Osteoblast (primary cell): ENCODE measurements around the gene ATP6V0E1. TPM values are rescaled to one million over a fixed set of nuclear protein-coding genes. Genes with fewer than 3 reads are reported as not detected.
A peak's percentile ranks its signal among the peaks of the same experiment; 100 is the strongest.

Source experiments
- DNase-seq: peaks from one replicate; pipeline ENCODE4 v3.0.0; 2011; ENCODE audit warnings: low spot score, mixed read lengths; ENCODE audit not compliant: insufficient read length; ENCODE audit errors: missing footprints
- H2AFZ ChIP-seq: 2 replicates; pipeline ENCODE4 v1.6.0; 2011; ENCODE audit warnings: mild to moderate bottlenecking, low read length
- H3K27ac ChIP-seq: 2 replicates; pipeline ENCODE4 v1.5.1; 2011; ENCODE audit warnings: mild to moderate bottlenecking, low read depth, low read length, moderate library complexity
- H3K27me3 ChIP-seq: 2 replicates; pipeline ENCODE4 v1.6.0; 2012; ENCODE audit warnings: mild to moderate bottlenecking, control low read depth, inconsistent platforms, low read length, moderate library complexity; ENCODE audit not compliant: insufficient read depth
- H3K36me3 ChIP-seq: 2 replicates; pipeline ENCODE4 v1.5.1; 2011; ENCODE audit warnings: mild to moderate bottlenecking, low read length, control low read depth, moderate library complexity; ENCODE audit not compliant: insufficient read depth
- H3K4me1 ChIP-seq: 2 replicates; pipeline ENCODE4 v1.5.1; 2011; ENCODE audit warnings: mild to moderate bottlenecking, low read length, control low read depth, moderate library complexity; ENCODE audit not compliant: insufficient read depth
- H3K4me2 ChIP-seq: 2 replicates; pipeline ENCODE4 v1.6.0; 2011; ENCODE audit warnings: mild to moderate bottlenecking, low read length; ENCODE audit not compliant: insufficient read depth
- H3K4me3 ChIP-seq: fragments of 200-600 bp; sonication (generic); 3 replicates; pipeline ENCODE4 v1.5.1; 2012; ENCODE audit warnings: mild to moderate bottlenecking, low read length, inconsistent platforms; ENCODE audit not compliant: insufficient read depth
- H3K79me2 ChIP-seq: 2 replicates; pipeline ENCODE4 v1.6.0; 2012; ENCODE audit warnings: mild to moderate bottlenecking, low read length, control low read depth, inconsistent platforms; ENCODE audit not compliant: insufficient read depth
- H3K9me3 ChIP-seq: 2 replicates; pipeline ENCODE4 v1.5.1; 2011; ENCODE audit warnings: low read depth, low read length, control low read depth
- H4K20me1 ChIP-seq: 2 replicates; pipeline ENCODE4 v1.6.0; 2012; ENCODE audit warnings: mild to moderate bottlenecking, low read length, control low read depth; ENCODE audit not compliant: insufficient read depth
- CTCF ChIP-seq: IDR thresholded peaks from 2 replicates; pipeline ENCODE4 v1.5.1; 2011; ENCODE audit warnings: mild to moderate bottlenecking, low read depth, low read length, moderate library complexity; ENCODE audit errors: extremely low read depth
- total RNA-seq: library from RNA; depleted of rRNA; stranded (reverse); fragments of >200 nt; gene quantifications from 2 replicates; pipeline ENCODE4 v1.2.3, GENCODE V29; 2012

ATP6V0E1 gene
- total RNA-seq, 1 donor = 177 TPM

- Histone ChIP-seq H4K20me1 (peaks cover 31% of the 10 kb centered on the region), H3K27me3 (no peaks in the 10 kb centered on the region), H3K4me2 (no peak overlapping the region), H3K27ac (no peak overlapping the region), H2AFZ (no peak overlapping the region), H3K79me2 (peaks cover 91% of the 10 kb centered on the region), H3K9me3 (no peaks in the 10 kb centered on the region), H3K36me3 (no peaks in the 10 kb centered on the region), H3K4me3 (no peak overlapping the region), H3K4me1 (no peaks in the 10 kb centered on the region)
- no peak for TF ChIP-seq CTCF
- no peak for DNase-seq
Measured at GRCh38 chr5:173010021-173010420, 26.4 kb downstream of the ATP6V0E1 start.

GRCh38 chr5:173010547-173011464, 27.2 kb downstream of the ATP6V0E1 start:
- Histone ChIP-seq H3K4me2 (no peak overlapping the region), H3K4me1 (peaks cover under 1% of the 10 kb centered on the region), H3K4me3 (no peak overlapping the region), H3K36me3 (no peaks in the 10 kb centered on the region), H3K79me2 (peaks cover 92% of the 10 kb centered on the region), H2AFZ (no peak overlapping the region), H3K27ac (peak overlapping the region; percentile 19), H4K20me1 (peaks cover 31% of the 10 kb centered on the region), H3K27me3 (no peaks in the 10 kb centered on the region), H3K9me3 (no peaks in the 10 kb centered on the region)
- no peak for DNase-seq
- TF ChIP-seq CTCF = peak; percentile 46

GRCh38 chr5:173011566-173011965, 28.0 kb downstream of the ATP6V0E1 start:
- no peaks in the 10 kb centered on the region for H3K9me3 ChIP-seq
- H3K4me1 ChIP-seq = peaks cover 8% of the 10 kb centered on the region
- peaks cover 92% of the 10 kb centered on the region for H3K79me2 ChIP-seq
- no peak overlapping the region for H3K4me3 ChIP-seq
- TF ChIP-seq CTCF = no peak
- no peak overlapping the region for H3K27ac ChIP-seq
- H3K36me3 ChIP-seq = no peaks in the 10 kb centered on the region
- DNase-seq = no peak
- H3K27me3 ChIP-seq = no peaks in the 10 kb centered on the region
- no peak overlapping the region for H2AFZ ChIP-seq
- peaks cover 31% of the 10 kb centered on the region for H4K20me1 ChIP-seq
- no peak overlapping the region for H3K4me2 ChIP-seq

- TF ChIP-seq CTCF = no peak
- Histone ChIP-seq H3K36me3 (no peaks in the 10 kb centered on the region), H3K27ac (no peak overlapping the region), H2AFZ (no peak overlapping the region), H3K4me2 (no peak overlapping the region), H3K79me2 (peaks cover 90% of the 10 kb centered on the region), H3K4me1 (peaks cover 13% of the 10 kb centered on the region), H3K9me3 (no peaks in the 10 kb centered on the region), H3K27me3 (no peaks in the 10 kb centered on the region), H4K20me1 (peaks cover 27% of the 10 kb centered on the region), H3K4me3 (no peak overlapping the region)
- DNase-seq = no peak
Measured at GRCh38 chr5:173012882-173013281, 29.3 kb downstream of the ATP6V0E1 start.
